ENCODE results near the gene PHF21A. TPM values are rescaled to one million over a fixed set of nuclear protein-coding genes. Genes with fewer than 3 reads are reported as not detected.
A peak's percentile ranks its signal among the peaks of the same experiment; 100 is the strongest.
"Not testable (repeated sequence)": the region's sequence is repeated elsewhere in the genome, so short reads cannot be mapped to it uniquely, and the experiment has no call there.

The PHF21A gene
- total RNA-seq, 1 donor from 2014 or later, result 30.7 TPM

DNA sequence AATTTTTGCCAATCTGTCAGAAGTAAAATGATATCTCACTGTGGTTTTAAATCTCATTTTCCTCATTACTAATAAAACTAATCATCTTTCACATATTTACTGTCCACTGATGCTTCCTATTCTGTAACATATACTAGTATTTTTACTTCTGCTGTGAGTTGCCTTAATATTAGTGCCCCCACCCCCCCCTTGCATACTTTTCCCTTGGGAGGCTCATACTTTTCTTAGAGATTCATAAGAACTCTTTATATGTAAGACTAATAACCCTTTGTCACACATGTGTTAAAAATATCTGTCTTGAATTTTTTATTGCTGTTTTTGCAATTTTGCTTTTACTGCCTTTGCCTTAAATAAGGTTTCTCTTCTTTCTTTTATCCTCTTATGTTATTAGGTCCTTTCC lies 87.2 kb downstream of the PHF21A start:
- DNase-seq, result no peak

- DNase-seq, result no peak
Measured at GRCh38 chr11:46026606-46027293, 94.5 kb downstream of the PHF21A start.

DNA sequence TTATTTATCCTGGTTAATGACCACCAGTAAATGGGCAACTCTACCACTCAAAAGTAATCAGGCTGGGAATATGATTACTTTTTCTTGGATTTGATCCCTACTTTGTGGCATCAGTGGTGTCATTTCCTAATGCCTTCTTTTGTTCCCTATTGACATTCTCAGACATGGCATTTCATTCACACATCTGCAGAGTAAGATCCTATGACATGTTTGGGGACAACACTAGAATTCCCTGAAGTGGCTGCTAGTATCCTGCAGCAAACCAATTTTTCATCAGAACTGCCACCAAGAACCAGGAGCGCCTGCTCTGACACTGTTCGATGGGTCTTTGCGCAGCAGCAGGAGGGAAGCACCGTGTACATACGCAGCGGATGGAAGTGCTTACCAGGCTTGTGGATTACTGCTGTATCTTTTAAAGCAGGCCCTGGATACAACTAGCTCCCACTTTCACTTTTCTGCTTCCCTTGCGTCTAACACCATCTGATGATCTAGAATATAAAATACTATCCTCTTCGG lies 101.1 kb downstream of the PHF21A start:
- DNase-seq, result no peak

DNA sequence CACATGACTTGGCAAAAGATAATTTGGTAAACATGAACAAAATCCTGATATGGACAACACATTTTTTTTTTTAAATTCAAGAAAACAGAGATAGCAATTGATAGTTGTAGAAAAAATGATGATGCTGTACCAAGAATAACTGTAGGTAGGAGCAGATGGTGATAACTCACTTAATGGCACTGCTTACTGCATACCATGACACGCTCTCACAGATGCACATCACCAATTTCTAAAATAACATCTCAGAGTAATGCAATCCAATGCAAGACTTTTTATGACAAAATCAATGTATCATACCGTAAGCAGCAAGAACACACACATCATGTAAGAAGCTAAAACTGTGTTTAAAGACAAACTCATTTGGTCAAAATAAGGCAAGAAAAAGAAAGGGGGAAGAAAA lies 102.6 kb downstream of the PHF21A start:
- no peak for DNase-seq

- DNase-seq, result no peak
Measured at GRCh38 chr11:46017341-46017740, 103.9 kb downstream of the PHF21A start.

- DNase-seq, result no peak
Measured at GRCh38 chr11:46015941-46016340, 105.3 kb downstream of the PHF21A start.

DNA sequence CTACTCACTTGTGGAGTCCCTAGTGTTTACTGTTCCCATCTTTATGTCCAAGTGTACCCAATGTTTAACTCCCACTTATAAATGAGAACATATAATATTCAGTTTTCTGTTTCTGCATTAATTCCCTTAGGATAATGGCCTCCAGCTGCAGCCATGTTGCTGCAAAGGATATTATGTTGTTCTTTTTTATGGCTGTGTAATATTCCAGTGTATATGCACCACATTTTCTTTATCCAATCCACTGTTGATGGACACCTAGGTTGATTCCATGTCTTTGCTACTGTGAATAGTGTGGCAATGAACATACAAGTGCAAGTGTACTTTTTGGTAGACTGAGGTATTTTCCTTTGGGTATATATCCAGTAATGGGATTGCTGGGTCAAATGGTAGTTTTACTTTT lies 107.1 kb downstream of the PHF21A start:
- DNase-seq, result not testable (repeated sequence)

GRCh38 chr11:46012185-46012584 lies 109.1 kb downstream of the PHF21A start:
- no peak for DNase-seq

- DNase-seq, result no peak
Measured at GRCh38 chr11:46010100-46010499, 111.2 kb downstream of the PHF21A start.

DNA sequence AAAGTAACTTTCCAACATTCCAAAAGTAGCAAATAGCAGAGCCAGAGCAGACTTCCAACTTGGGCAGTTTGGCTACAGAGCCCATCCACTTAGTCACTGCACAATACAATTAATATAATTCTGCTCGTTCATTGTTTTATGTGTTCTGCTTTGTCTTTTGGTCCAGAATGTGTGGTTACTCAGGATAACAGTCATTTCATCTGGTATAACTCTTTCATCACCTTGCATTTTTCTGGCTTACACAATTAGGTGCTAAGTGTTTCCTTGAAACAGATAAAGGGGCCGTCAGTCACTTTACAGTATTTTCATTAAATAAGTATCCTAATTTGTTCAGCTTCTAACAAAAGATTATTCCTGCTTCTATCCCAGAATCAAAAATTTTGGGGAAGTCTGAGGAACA lies 111.6 kb downstream of the PHF21A start:
- DNase-seq, result no peak

GRCh38 chr11:46006418-46007070 lies 114.7 kb downstream of the PHF21A start:
- no peak for DNase-seq

- no peak for DNase-seq
Measured at GRCh38 chr11:46003572-46003971, 117.7 kb downstream of the PHF21A start.

- no peak for DNase-seq
Measured at GRCh38 chr11:46002189-46002588, 119.1 kb downstream of the PHF21A start.

DNA sequence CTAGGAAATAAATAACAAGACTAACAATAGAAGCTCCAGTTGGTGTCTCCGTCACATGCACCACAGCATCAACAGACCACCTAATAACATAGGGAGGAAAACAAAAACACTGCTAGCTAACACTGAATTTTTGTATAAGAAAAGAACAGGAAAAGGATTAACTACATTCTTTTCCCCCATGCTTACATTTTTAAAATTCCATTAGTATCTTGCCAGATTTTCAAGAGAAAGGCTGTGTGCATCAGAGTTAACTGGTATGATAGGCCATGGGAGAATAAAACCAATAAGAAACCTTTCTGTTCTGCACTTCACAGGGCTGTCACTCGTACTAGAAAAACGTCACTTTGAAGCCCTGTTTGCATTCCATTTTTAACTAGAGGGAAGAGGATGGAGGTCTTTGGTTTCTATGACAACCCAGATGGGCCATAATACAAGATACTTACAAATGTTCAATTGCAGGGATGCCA lies 119.8 kb downstream of the PHF21A start:
- no peak for DNase-seq

DNA sequence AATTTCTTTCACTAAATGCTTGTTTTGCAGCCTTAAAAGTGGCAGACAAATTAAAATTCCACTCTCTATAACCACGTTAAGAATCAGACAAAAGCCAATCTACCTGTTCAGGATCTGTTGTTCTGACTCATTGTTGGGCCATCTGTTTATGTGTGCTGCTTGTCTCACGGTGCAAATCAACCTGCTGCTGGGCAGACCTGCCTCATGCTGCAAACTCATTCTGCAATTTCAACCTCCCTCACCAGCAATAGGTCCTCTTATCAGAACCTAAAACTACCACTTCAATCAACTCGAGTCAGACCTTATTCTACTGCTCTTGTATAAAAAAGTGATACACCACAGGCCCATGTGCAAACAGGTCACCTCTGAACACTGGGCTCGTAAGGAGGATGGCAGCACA lies 123.7 kb downstream of the PHF21A start:
- DNase-seq, result no peak

DNA sequence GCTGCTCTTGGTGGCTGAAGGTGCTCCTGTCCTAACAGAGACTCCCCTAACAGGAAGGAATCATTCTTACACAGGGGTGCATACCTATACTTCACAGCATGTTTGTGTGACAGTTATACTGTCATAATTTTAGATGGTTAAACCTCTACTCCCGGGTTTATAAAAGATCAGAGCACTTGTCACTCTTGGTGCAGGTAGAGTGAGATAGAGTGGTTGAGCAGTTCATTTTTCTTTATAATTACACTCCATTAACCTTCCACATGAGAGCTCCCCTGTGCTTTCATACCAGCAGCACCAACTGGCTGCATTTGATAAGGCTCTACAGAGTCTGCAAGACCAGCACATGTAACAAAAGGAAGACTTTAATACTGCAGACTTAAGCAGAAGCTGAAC lies 125.9 kb downstream of the PHF21A start:
- DNase-seq, result no peak

GRCh38 chr11:45994371-45995341 lies 126.6 kb downstream of the PHF21A start:
- no peak for DNase-seq

DNA sequence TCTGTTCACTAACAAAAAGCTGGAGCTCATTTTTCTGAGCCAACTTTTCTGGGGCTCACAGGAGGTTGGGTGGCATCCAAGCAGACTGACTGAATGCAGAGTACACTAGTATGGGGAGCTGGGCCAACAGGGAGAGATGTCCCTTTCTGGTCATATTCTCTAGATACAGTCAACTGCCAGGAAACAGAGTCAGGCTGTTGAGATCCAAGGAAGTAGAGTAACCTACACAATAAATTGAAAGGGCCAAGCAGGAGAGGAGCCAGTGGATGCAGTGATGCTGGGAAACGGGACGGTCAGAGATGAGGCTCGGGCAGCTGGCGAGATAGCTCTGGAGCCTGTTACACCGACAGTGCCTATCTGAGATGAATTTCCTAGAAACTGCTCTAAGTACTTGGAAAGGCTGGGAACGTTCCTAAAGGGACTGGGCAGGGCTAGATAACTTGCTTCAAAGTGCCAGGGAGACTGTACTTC lies 127.7 kb downstream of the PHF21A start:
- DNase-seq, result peak; percentile 66

DNA sequence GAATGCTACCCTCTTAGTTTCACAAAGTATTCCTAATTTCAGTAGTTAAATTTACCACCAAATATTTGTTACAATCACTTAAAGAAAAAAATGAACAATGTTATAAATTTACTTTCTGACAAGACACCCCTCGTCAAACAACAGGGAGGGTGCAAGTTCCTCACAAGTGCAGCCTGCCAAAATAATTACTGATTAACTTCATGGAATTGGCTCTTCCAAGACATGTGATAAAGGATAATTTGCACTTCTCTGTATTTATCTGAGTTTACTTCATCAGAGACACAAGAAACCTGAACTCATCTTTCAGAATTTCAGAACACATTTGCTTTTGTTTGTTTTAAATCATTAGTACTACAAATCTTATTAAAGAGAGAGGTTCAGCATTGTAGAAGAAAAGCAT lies 132.3 kb downstream of the PHF21A start:
- DNase-seq, result no peak

- DNase-seq, result no peak
Measured at GRCh38 chr11:45985212-45985611, 136.0 kb downstream of the PHF21A start.

- no peak for DNase-seq
Measured at GRCh38 chr11:45984192-45984591, 137.1 kb downstream of the PHF21A start.

GRCh38 chr11:45983471-45983845 lies 137.8 kb downstream of the PHF21A start:
- no peak for DNase-seq
